Ureter (tissue), 1 donor: ENCODE data around the gene GAS7. TPM values are rescaled to one million over a fixed set of nuclear protein-coding genes. Genes with fewer than 3 reads are reported as not detected.

ENCODE experiments used
- DNase-seq: peaks from one replicate; pipeline ENCODE4 v3.0.0-alpha.2; 2020; ENCODE audit warnings: low spot score
- total RNA-seq: library from RNA; stranded (reverse); gene quantifications from one replicate; pipeline ENCODE4 v1.2.4, GENCODE V29; 2023
- donor health status: DM: yes; HTN: yes; CAD: no.

The GAS7 gene
- total RNA-seq, 1 donor from 2014 or later = 31.2 TPM

DNA sequence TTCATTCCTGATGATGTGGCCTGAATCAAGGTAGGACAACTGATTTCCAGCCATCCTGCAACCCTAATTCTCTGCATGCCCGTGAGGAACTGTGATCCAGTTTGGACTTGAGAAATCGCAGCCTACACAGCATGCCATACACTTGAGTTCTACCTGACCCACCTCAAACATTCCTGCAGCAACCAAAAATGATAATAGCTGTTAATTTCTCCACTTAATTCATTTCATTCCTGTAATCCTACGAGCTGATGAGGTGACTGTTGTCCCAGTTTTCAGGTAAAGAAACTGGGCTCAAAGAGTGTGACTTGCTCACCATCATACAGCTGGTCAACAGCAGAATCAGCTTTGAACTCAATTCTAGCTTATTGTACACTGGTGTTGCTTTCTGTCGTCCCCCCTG, 2.2 kb upstream of the GAS7 start:
- no peak for DNase-seq

DNA sequence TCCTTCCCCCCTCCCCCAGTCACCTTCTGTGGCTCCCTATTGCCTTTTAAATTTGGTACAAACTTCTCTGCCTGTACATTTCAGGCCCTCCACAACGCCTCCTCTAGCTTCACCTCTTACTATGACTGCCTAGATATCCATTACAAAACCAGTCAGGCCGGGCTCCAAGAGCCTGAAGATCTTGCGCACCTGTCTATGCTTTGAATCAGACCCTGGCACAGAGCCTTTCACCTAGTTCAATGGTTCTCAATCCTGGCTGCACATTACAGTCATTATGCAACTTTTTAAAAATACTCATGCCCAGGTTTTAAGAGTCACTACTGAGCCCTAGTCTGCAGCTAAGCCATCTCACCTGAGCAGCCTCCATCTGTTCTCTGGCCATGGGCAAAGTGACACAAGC, 1.6 kb upstream of the GAS7 start:
- DNase-seq = no peak

DNA sequence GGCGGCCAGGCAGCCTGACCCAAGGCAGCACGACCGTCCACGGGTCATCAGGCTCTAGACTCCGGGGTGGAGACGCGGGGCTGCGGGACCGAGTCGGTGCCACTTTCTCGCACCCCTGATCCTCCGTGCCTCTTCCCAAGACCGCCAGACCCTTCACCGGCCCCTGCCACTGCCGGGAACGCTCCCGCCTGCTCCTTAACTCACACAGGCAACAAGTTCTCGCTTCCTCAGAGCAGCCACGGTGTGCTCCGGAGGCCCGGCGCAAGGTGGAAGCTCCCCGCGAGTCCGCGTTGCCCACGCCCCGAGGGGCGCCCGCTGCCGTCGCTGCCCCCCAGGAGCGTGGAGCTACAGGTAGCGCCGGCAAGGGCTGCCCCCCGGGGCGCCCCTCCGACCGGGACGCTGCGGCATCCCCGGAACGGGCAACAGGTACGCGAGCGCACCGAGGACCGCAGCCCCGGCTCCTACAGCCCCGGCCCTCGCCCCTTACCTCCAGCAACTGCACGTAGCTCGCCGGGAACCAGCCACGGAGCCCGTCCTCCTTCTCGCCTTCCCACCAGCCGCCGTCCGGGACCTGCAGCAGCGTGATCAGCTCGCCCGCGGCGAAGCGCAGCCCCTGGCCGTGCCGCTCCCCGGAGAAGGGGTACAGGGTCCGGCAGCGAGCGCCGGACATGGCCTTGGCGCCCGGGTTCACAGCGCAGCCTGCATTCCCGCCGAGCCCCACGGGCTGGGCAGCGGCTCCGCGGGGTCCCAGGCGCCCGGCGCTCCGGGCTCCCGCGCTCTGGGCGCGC, 491 bp downstream of the GAS7 start:
- DNase-seq = no peak

DNA sequence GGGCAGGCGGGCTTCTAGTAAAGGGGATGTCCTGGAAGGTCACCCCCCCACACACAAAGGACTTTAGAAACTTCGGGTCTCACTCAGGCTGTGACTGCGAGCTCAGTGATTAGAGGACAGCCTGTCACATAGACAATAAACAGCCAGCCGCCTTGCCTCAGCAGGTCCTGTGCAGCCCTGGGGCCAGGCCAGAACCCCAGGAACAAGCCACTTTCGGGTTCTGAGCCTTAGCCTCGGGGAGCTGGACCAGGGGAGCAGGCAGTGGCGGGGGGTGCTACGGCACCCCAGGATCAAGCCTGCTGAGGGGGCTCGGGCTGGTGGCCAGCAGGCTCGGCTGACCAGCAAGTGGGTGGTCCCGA, 1.1 kb downstream of the GAS7 start:
- no peak for DNase-seq

DNA sequence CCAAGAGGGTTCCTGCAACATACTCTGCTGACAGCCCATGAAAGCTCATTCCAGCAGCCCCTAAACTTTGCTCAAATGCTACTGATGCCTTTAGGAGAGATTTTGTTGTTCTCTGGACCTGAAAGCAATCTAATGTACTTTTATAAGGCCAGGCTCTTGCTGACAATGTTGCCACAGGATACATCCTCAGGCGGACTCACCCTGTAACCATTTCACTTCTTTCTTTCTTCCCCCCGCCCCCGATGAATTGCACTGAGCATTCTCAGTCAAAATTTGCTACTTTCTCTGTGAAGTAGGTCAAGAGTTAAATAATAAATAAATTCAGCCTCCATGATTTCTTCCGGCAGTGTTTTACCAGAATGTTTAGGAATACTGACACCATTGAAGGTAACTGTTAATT, 1.5 kb downstream of the GAS7 start:
- DNase-seq = no peak

DNA sequence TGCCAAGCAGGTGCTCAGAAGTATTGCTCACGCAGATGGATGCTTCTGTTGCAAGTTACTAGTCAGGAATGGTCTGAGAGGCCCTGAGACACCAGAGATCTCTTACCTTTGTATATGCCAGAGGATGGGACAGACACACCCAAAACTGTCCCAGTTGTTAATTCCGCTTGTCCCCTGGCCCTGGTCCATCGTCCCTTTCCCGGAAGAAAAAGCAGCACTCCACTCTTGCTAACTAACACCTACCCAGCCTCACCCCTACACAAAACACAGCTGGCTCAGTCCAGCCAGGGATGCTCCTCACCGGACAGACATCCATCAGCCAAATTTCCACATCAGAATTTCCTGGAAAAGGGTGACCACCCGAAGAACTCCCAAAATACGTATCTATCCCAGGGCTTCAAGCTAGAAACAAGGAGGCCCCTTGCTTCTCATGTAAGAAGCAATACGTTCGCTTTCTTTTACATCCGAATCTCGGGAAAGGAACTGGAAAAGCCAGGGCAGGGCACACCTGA, 2.0 kb downstream of the GAS7 start:
- no peak for DNase-seq

DNA sequence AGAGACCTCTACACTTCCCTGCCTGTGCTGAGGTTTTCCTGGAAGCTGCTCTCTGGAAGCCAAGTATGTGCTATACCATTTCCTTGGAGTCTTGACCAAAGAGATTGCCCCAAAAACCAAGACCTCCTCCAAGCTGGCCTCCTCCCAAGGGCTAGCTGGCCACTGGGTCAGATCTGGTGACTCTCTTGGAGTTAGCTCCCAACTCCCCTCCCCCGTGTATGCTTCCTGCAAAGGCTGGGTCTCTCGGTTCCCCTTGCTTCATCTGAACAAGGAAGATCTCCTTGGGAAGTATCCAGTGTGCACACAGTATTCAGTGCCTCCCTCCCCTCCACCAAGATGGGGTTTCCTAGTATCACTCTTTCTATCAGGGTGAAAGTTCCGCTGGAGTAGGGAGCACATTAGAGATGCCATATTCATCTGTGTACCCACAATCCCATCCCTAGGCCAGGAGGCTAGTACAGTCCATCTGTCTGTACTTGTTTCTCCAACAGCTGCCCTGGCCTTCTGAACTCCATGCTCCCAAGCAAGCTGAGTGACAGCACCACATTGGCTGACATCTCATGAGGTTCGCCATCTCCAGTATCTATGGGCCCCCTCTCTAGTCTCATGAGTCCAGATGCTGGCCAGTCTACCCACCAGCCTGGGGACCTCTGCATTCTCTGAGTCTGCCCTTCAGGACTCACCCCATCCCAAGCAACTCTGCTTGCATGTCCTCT, 3.2 kb downstream of the GAS7 start:
- no peak for DNase-seq

DNA sequence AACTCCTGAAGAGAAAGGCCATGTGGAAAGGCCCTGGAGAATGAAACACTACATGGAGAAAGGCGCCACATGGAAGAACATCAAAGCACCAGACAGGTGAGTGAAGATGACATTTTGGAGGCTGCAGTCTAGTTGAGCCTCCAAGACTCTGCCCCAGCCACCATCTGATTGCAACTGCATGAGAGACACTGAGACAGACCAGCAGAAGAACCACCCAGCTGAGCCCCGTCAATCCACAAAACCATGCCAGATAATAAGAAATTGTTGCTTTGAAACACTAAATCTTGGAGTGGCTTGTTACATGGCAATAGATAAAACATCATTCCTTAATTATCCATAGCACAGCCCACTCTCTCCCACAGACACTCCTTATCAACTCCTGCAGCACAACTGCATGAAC, 4.8 kb downstream of the GAS7 start:
- DNase-seq = no peak

DNA sequence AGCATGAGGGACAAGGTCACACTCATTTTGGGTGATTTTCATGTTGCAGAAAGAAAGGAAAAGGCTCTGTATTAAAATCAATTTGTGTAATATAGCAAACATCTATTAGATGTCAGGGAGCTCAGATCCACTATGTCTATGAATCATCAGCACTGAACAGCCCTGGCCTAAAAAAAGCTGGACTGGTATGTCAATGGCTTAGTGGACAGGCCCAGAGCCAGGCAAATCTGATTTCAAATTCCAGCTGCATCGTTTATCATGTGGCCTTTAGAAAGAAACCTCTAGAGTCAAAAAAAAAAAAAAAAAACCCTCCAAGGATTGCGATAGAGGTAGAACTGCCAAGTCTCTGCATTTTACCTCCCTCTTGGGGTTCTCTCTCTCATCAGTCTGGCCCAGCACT, 5.4 kb downstream of the GAS7 start:
- DNase-seq = no peak

DNA sequence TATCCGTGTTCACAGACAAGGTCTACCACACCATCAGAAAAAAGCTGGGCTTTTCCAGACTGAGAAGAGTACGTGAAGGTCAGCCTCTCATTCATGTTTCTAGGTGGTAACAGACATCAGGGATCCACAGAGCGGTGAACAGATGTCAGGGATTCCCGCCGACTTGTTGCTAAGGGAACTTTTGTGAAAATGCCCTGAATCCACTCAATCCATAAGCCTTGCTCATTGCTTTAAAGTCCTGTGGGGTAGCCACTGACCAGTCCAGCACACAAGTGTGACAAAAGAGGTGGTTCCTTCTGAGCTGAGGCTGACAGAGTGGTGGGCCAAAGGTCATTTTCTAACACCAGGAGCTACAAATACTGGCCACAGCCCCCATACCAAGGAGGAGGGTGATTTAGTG, 5.9 kb downstream of the GAS7 start:
- no peak for DNase-seq

DNA sequence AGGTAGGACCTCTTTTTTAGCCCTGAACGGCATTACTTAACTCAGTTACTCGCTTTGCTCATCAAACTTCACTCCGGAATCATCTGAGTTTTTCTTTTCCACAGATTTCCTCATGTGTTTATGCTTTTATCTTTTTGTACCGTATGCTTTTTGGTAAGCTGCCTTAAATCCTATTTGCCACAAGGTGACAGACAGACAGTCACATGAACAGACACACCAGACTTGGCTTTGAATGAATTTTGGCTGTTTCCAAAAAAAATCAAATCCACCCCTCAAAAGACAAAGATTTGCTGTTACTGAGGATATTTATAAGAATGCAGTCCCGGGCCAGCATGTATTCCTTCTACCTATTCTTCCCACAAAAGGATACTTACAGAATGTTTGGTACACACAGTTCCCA, 10.9 kb downstream of the GAS7 start:
- no peak for DNase-seq

DNA sequence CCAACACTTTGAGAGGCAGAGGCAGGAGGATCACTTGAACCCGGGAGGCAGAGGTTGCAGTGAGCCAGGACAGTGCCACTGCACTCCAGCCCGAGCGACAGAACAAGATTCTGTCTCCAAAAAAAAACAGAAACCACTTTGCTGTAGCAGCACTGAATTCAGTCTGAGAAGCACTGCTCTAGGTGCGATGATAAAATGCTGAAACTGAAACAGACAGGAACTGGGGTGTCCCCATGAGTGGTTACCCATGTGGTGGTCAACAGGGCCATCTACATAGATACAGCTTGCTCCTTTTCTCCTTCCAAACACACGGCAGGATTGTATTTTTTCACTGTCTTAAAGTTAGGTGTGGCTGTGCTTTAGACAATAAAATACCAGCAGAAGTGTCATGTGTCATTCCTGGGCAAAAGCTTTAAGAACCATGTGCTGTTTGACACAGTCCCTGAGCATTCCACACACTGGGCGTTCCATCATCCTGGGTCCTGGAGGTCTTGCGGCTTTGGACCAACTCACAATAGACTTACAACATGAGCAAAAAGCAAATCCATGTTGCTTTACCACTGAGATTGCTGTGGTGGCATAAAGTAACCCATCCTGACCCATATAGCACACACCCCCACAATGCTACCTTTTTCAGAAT, 11.5 kb downstream of the GAS7 start:
- no peak for DNase-seq

DNA sequence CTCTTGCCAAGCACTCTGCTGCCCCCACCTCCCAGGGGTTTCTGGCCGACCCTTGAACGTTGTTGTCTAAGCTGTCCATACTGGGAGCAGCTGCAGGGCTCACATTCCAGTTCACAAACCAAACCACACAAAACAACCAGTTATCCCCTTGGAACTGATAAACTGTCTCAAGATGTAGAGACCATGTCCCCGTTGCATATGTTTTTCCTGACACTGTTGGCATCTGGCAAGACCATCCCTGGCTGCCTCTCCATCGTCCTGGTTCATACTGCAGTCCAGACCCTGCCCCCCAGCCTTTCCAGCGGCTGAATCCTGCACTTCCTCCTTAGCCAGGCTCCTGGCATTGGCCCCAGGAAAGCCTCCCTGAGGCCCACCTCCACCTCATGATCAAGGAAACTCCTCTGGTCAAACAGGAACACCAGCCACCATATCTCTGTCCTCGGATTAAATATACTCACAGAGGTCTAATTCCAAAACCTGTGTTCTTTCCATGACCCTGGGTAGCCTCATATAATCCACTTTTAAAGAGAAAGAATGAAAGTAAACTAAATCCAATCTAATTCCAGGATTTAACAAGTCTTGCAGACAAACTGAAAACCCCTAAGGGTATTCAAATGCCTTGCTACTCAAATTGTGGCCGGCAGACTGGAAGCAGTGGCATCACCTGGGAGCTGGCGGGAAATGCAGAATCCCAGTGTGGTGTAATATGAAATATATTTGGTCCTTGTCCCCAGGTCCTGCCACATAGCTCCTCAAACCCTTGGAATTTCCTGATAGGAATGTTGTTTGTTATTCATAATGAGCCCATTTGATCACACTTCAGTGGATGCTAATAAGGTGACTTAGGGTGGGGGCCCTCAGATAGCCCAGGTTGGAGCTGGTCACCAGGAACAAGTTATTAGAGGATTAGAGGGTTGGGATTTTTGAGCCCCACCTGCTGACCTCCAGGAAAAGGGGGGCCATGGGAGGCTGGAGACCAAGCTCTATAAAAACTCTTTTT, 14.2 kb downstream of the GAS7 start:
- no peak for DNase-seq

DNA sequence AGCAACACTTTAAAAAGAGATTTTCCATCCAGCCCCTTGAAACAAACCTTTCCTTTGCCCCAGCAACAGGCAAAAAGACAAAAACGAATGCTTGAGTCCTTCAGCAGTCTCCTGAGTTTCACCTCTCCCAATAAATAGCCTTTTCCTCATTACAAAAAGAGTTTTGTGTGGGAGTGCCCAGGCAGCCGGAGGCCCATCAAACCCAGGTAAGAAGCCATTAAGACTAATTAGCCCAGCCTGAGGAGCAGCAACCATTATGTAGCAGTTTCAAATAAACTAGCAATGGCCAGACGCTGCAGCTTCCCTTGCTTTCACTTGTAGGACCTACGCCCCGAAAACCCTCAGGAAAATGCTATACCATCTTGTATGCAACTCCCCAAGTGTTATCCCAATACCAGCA, 15.6 kb downstream of the GAS7 start:
- no peak for DNase-seq

DNA sequence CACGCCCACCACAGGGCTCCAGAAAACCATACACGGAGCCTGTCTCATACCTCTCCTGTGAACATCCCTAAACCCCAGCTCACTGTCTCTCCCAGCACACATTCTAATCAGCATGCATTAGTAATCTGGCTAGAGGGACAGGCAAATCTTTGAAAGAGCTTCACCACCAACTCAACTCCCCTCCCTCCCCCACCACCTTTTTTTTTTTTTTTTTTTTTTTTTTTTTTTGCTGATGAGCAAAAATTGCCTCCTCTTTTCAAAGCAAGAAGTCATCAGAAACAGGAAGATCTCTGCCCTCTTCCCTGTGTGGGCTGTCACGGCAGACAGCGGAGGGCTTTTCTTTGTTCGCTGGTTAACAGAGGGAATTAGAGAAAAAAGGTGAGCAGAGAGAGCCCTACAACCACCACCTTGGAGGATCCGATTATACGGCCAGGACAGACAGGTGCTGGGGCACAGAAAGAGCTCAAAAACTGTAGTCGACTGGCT, 19.9 kb downstream of the GAS7 start:
- no peak for DNase-seq

DNA sequence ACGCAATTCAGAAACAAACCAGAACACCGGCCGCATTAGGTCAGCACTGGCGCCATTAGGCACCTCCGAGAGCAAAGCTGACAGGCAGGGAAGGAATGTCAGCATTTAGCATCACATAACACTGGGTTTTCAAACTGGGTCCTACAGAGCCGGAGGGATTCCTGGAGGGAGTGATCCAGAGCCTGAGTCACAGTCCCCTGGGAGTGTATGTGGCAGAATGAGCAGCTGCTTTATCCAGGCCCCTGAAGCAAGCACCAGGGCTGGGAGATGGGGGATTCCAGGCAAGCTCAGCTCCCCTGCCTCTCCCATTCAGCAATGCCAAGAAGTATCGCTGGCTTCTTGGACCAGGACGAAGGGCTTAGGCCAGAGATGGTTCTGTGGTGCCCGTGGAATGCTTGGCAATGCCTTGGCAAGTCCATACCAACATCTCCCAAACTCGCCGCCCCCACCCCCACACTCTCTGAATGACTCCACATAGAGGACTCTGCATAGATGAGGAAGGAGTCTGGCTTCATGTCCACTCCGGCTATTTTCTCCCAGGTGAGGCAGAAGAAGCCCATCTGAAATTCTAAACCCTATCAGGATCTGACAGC, 20.4 kb downstream of the GAS7 start:
- no peak for DNase-seq

DNA sequence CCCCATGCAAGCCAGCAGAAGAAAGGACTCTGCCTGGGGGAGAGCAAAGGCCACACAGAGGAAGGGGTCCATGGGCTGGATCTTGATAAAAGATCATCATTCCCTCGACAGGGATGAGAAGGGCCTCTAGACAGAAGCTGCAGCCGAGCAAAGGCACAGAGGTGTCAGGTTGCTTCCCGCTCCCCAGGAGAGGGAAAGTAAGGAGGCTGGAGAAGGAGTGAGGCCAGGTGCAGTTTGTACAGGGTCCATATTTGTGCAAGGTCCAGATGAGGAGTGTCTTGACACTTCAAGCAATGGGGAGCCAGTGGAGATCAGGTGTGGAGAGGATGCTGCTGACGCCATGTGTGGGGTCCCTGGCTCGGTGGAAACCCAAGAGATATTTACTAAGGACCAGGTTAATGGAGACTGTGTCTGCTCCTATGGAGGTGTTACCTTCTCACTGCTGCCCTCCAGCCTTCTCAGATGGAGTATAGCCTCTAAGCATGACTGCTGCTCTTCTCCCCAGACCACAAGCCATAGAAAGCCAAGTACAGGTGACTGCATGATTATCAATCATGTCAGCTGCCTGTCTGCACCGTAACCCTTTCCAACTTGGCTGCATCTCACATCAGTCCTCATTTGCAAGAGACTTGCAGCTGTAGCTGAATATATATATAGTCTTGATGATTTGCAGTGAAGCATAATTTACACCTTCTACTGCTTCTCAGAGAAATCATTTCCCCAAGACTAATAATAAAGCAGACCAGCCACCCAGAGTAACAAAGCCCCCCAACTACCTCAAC, 21.1 kb downstream of the GAS7 start:
- DNase-seq = no peak

DNA sequence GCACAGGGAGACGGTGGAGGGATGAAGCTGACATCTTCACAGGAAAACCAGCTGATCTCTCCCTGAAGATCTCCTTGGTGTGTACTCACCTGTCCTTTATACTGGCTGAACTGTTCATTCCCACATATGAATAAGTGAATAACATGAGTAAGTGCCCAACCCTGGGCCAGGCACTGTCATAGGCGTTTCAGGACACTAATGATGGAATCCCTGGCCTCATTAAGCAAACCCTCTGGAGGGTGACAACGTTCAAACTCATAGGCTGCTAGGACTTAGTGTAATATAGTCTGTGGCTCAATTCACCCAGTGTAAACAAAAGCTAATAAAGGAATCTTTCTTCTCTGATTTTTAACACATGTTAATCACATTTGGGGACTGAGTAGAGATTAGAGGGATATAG, 24.5 kb downstream of the GAS7 start:
- no peak for DNase-seq

DNA sequence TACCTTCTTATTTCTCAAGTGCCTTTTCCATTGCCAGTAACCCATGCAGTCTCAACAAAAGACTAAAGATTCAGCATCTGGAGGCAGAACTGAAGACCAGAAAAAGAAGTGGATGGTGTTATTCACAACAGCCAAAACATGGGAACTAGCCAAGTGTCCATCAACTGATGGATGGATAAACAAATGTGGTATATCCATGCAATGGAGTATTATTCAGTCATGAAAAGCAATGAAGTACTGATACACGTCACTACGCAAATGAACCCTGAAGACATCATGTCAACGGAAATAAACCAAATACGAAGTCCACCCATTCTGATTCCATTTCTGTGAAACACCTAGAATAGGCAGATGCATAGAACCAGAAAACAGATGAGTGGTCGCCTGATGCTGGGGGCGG, 25.6 kb downstream of the GAS7 start:
- DNase-seq = no peak

DNA sequence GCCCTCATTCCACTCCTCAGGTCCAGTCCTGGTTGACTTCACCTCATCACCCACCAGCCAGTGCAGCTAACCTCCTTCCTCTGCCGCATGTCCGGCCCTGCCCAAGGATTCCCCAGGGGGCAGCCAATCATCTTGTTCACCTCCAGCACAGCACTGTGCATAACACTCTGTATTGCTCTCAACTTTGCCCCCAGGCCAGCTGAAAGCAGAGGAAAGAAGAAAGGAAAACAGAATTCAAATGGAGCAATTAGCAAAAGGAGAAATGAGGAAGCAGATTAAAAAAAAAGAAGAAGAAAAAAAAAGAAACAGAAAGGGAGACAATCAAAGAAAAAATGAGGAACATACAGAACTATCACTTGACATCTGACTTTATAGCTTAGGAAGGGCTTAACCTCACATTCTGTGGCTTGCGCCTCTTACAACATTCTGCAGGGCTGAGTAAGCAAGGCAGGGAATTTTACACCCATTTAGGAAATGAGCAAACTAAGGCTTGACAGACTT, 26.1 kb downstream of the GAS7 start:
- no peak for DNase-seq
